ENCODE measurements around the gene JSRP1.

JSRP1 gene

GRCh38 chr19:2228157-2229030 lies 27.8 kb downstream of the JSRP1 start:
- H3K4me3 ChIP-seq (ENCODE audit: low read length), result no peak overlapping the region
- no peak for DNase-seq (ENCODE audit: low read depth)
- TF ChIP-seq CTCF (conservative IDR thresholded peaks at IDR 0.05; ENCODE audit: low read length), result no peak

- TF ChIP-seq CTCF (conservative IDR thresholded peaks at IDR 0.05; ENCODE audit: low read length), result no peak
- H3K4me3 ChIP-seq (ENCODE audit: low read length), result no peak overlapping the region
- no peak for DNase-seq (ENCODE audit: low read depth)
Observed at GRCh38 chr19:2227415-2228156, 28.6 kb downstream of the JSRP1 start.

- no peak for TF ChIP-seq CTCF (conservative IDR thresholded peaks at IDR 0.05; ENCODE audit: low read length)
- no peak for DNase-seq (ENCODE audit: low read depth)
- H3K4me3 ChIP-seq (ENCODE audit: low read length), result no peak overlapping the region
Observed at GRCh38 chr19:2226840-2227360, 29.3 kb downstream of the JSRP1 start.

GRCh38 chr19:2226051-2226839 lies 30.0 kb downstream of the JSRP1 start:
- TF ChIP-seq CTCF (conservative IDR thresholded peaks at IDR 0.05; ENCODE audit: low read length), result no peak
- H3K4me3 ChIP-seq (ENCODE audit: low read length), result no peak overlapping the region
- no peak for DNase-seq (ENCODE audit: low read depth)

GRCh38 chr19:2225415-2226050 lies 30.7 kb downstream of the JSRP1 start:
- no peak overlapping the region for H3K4me3 ChIP-seq (ENCODE audit: low read length)
- no peak for DNase-seq (ENCODE audit: low read depth)
- TF ChIP-seq CTCF (conservative IDR thresholded peaks at IDR 0.05; ENCODE audit: low read length), result no peak

- no peak overlapping the region for H3K4me3 ChIP-seq (ENCODE audit: low read length)
- TF ChIP-seq CTCF (conservative IDR thresholded peaks at IDR 0.05; ENCODE audit: low read length), result no peak
- DNase-seq (ENCODE audit: low read depth), result no peak
Observed at GRCh38 chr19:2224754-2225349, 31.4 kb downstream of the JSRP1 start.
